GM18505 (cell line): ENCODE data around the gene CUL2.
"Not testable (repeated sequence)": the region's sequence is repeated elsewhere in the genome, so short reads cannot be mapped to it uniquely, and the experiment has no call there.

Experiments used
- ATAC-seq: cut with Tn5 transposase; IDR thresholded peaks from one replicate; pipeline ENCODE4 v1.9.1; 2021; ENCODE audit not compliant: unreplicated experiment
- POLR2A ChIP-seq: IDR thresholded peaks from 4 replicates; pipeline ENCODE4 v1.6.1; 2011; ENCODE audit warnings: borderline replicate concordance; ENCODE audit not compliant: insufficient read depth, insufficient read length; ENCODE audit errors: extremely low read depth

Gene CUL2

DNA sequence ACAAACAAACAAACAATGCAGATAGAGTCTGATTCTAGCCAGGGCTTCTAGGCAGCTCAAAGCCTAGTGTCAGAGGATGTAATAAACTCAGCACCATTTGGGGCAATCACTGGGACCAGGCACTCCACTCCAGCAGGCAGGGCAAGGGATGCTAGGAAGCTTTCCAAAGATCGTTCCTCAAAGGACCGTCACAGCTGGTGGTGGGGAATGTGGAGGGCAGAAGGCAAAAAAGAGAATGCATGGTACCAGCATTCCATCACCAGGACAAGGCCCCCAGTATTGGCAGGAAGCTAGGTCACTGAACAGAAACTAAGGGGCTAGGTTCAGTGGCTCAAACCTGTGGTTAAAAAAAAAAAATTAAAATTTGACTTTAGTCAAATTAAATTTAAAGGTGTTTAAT is 94.2 kb downstream of the CUL2 start:
- no peak for ATAC-seq
- no peak for TF ChIP-seq POLR2A

DNA sequence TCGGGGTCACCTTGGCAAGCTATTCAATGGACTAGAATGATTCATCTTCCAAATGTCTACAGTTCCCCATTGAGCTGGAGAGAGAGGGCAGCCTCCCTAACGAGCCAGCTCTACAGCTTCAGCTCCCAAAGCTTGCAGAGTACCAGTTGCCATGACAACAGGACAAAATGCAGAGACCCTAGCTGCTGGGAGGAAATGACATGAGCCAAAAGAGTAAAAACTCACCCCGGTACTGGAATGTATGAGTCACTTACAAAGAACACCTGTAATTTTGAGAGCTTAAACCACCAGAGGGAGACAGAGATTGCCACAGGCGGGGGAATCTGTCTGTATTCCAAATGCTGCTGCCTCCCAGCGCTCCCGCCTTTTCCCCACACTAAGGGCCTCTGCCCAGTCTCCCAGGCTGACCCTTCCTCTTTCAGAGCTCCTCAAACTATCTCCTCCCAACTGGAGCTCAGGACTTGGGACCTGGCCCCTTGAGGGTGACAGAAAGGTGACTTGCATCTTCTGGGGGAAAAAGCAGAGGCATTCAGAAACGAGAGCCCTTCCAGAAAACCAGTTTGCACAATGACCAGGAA is 95.5 kb downstream of the CUL2 start:
- no peak for TF ChIP-seq POLR2A
- peak; percentile 92 for ATAC-seq

DNA sequence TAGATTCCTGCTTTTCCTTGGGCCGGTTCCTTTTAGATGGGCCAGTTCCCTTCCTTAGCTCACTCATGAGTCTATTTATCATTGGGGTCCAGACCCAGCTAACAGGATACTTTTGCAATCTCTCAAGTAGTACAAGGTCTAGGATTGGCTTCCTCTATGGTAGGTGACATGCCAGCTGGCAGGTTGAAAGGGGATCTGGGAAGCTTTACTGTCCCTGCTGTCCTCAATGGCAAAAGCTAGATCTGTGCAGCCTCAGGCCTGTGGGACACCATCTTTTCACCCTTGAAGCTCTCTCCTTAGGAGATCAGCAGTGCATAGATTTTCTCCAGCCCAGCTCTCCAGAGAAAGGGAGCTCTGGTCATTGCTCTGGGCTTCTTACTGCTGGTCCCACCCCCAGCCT is 96.4 kb downstream of the CUL2 start:
- no peak for ATAC-seq
- TF ChIP-seq POLR2A: no peak

DNA sequence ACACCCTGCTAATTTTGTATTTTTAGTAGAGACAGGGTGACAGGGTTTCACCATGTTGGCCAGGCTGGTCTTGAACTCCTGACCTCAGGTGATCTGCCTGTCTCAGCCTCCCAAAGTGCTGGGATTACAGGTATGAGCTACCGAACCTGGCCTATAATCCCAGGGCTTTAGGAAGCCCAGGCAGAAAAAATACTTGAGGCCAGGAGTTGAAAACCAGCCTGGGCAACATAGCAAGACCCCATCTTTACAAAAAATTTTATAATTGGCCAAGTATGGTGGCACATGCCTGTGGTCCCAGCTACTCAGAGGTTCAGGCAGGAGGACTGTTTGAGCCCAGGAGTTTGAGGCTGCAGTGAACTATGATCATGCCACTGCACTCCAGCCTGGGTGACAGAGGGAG is 99.0 kb downstream of the CUL2 start:
- ATAC-seq: not testable (repeated sequence)

DNA sequence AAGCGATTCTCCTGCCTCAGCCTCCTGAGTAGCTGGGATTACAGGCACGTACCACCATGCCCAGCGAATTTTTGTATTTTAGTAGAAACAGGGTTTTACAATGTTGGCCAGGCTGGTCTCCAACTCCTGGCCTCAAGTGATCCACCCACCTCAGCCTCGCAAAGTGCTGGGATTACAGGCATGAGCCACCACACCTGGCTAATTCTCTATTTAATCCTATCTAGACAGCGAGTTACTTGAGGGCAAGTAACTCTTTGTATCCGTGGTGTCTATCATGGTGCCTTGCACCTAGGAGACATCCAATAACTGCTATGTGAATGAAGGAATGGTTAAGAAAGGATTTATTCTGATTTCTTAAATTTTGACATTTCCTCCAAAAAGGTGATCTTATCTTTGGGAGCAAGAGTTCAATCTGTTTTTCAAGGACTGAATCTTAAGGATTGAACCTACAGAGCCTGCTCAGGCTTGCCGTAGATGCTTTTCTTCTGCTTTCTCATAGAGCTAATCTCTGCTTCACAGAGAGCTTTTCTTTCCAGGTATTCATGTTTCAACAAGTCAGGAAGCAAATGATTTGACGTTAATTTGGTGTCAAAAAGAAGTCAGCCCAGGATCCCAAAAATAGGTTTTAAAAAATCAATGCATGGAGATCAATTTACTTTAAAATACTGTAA is 101.6 kb downstream of the CUL2 start:
- no peak for ATAC-seq
- TF ChIP-seq POLR2A: no peak

DNA sequence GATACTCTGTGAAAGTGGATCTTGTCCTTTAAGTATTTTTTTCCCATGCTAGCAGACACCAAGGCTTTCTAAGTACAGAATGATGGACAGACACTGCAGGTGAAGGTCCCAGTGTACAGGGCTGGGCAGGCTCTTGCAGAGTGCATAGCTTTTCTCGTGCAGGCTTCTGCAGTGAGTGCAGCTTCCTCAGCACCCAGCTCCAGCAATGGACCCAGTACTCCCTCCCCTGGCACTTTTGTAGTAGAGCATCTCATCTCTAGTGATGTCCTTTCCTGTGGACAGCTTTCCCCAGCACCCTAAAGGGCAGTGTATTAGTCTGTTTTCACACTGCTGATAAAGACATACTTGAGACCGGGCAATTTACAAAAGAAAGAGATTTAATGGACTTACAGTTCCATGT is 104.3 kb downstream of the CUL2 start:
- TF ChIP-seq POLR2A: no peak
- no peak for ATAC-seq

DNA sequence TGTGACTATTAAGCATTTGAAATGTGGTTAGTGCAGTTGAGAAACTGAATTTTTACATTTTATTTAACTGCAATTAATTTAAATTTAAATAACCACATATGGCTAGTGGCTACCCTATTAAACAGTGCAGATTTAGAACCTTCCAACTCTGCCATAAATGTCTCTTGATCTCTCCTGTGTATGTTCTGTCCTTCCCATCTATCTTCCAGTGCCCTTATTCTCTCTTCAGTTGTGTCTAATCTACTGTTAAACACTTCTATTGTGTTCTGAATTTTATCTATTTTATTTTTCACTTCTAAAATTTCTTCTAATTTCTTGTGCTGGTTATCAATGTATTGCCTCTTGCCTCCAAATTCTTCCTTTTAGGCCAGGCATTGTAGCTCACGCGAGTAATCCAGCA is 105.0 kb downstream of the CUL2 start:
- TF ChIP-seq POLR2A: no peak

DNA sequence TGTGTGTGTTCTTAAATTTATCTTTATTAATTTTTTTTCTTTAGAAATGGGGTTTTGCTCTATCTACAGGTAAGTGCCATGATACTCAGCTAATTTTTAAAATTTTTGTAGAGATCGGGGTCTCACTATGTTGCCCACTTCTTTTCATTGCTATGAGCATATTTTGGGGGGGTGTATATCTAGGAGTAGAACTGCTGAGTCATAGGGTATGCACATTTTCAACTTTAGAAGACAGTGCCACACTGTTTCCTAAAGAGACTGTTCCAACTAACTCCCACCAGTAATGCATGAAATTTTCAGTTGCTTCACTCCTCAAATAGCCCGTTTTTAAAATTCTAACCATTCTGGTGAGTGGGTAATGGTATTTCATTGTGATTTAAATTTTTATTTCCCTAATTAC is 108.3 kb downstream of the CUL2 start:
- no peak for TF ChIP-seq POLR2A
- ATAC-seq: no peak

More for the DNA sequence above, 105.0 kb downstream of the CUL2 start:
- no peak for ATAC-seq

DNA sequence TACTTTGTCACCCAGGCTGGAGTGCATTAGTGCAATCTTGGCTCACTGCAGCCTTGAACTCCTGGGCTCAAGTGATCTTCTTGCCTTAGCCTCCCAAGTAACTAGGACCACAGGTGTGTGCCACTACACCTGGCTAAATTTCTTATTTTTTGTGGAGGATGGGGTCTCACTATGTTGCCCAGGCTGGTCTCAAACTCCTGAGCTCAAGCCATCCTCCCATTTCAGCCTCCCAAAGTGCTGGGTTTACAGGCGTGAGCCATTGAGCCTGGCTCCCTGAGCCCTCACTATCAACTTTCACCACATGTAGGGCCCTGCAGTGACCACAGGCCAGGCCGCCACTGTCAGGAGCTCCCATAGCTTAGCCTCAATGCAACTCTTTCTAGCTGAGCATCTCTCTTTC is 110.2 kb downstream of the CUL2 start:
- no peak for ATAC-seq
- no peak for TF ChIP-seq POLR2A

DNA sequence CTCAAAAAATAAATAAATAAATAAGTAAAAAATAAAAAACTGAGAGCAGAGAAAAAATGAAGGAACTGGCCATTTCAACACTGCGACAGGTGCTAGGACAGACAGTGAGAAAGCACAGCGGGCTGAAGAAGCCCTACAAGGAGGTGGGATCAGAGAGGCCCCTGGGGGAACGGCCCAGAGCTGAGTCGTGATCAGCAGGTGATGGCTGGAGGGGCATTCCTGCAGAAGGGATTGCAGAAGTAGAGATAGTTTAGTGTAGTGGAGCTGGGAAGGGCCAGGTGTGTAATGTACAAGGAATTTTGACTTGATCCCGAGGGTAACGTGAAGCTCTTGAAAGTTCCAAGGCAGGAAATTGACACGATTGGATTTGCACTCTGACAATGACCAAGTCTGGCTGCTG is 112.1 kb downstream of the CUL2 start:
- no peak for ATAC-seq
- no peak for TF ChIP-seq POLR2A

DNA sequence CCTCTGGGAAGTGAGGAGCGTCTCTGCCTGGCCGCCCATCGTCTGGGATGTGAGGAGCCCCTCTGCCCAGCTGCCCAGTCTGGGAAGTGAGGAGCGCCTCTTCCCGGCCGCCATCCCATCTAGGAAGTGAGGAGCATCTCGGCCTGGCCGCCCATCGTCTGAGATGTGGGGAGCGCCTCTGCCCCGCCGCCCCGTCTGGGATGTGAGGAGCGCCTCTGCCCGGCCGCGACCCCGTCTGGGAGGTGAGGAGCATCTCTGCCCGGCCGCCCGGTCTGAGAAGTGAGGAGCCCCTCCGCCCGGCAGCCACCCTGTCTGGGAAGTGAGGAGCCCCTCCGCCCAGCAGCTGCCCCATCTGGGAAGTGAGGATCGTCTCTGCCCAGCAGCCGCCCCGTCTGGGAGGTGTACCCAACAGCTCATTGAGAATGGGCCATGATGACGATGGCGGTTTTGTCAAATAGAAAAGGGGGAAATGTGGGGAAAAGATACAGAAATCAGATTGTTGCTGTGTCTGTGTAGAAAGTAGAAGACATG is 113.7 kb downstream of the CUL2 start:
- not testable (repeated sequence) for ATAC-seq

DNA sequence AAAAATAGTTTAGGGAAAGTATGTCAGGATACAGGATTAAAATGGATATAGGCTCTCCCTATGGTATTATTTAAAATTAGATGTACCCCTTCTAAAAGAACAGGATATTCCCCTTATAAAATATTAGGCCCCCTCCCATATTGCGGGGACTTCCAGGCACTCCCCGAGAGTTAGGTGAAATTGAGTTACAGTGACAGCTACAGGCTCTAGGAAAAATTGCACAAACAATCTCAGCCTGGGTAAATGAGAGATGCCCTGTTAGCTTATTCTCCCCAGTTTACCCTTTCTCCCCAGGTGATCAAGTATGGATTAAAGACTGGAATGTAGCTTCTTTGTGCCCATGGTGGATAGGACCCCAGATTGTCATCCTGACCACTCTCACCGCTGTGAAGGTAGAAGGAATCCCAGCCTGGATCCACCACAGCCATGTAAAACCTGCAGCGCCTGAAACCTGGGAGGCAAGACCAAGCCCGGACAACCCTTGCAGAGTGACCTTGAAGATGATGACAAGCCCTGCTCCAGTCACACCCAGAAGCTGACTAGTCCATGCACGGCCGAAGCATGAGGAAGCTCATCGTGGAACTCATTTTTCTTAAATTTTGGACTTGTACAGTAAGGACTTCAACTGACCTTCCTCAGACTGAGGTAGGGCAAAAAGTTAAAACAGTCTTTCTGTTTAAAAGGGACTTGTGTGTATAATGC is 115.6 kb downstream of the CUL2 start:
- not testable (repeated sequence) for ATAC-seq

DNA sequence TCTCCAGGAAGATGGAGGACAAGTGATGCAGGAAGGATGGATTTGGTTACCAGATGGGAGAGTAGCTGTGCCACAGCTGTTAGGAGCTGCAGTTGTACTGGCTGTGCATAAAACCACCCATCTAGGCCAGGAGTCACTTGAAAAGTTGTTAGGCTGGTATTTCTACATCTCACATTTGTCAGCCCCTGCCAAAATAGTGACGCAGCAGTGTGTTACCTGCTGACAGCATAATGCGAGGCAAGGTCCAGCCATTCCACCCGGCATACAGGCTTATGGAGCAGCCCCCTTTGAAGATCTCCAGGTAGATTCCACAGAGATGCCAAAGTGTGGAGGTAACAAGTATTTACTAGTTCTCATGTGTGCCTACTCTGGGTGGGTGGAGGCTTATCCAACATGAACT is 116.4 kb downstream of the CUL2 start:
- not testable (repeated sequence) for ATAC-seq

DNA sequence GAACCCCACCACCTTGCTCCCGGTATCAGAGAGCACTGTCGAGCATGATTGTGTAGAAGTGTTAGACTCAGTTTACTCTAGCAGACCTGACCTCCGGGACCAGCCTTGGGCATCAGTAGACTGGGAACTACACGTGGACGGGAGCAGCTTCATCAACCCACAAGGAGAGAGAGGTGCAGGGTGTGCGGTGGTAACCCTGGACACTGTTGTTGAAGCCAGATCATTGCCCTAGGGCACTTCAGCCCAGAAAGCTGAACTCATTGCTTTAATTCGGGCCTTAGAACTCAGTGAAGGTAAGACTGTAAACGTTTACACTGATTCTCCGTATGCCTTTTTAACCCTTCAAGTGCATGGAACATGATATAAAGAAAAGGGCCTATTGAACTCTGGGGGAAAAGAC is 117.0 kb downstream of the CUL2 start:
- not testable (repeated sequence) for ATAC-seq

DNA sequence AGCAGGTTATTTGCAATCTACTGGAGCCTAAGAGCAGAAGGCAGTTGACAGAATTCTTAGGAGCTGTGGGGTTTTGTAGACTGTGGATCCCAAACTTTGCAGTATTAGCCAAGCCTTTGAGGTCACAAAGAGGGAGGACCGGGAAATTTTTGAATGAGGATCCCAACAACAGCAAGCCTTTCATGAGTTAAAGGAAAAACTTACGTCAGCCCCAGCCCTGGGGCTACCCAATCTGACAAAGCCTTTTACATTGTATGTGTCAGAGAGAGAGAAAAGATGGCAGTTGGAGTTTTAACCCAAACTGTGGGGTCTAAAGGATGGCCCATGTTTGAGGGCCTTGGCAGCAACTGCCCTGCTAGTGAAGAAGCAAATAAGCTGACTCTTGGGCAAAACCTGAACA is 117.5 kb downstream of the CUL2 start:
- ATAC-seq: not testable (repeated sequence)

DNA sequence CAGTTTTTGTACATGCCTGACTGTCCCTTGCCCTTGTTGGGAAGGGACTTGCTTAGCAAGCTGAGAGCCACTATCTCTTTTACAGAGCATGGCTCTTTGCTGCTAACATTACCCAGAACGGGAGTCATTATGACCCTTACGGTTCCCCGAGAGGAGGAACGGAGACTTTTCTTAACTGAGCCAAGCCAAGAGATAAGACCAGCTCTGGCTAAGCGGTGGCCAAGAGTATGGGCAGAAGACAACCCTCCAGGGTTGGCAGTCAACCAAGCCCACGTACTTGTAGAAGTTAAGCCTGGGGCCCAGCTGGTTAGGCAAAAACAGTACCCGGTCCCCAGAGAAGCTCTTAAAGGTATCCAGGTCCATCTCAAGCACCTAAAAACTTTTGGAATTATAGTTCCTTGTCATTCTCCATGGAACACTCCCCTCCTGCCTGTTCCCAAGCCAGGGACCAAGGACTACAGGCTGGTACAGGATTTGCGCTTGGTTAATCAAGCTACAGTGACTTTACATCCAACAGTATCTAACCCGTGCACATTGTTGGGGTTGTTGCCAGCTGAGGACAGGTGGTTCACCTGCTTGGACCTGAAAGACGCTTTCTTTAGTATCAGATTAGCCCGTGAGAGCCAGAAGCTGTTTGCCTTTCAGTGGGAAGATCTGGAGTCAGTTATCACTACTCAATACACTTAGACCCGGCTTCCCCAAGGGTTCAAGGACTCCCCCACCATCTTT is 118.4 kb downstream of the CUL2 start:
- not testable (repeated sequence) for ATAC-seq
